ENCODE results near the gene FBF1. TPM values are rescaled to one million over a fixed set of nuclear protein-coding genes. Genes with fewer than 3 reads are reported as not detected.

The FBF1 gene
- total and polyA plus RNA-seq, 12 donors: 3.1 to 87.6 (median 17.4) TPM

DNA sequence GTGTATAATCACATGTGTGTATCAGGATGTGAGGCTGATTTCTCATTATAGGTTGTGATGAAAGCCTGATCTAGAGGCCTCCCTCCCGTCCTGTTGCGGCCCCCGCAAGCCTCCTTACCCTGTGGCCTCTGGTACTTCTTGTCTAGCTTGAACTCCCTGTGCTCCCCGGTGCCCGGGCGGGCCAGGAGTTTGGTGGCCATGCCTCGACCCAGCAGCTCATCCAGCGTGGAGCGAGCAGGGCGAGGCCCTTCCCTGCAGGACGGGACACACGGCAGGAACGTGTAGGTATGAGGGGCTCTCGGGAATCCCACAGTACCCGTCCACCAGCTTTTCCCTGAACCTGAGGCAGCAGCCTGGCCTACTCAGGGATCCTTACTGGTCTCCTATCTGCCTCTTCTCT lies 14.9 kb downstream of the FBF1 start:
- DNase-seq: no peak
- Histone ChIP-seq H3K4me3 (no peak overlapping the region), H3K36me3 (replicated peaks in 1 of 2) (no peaks in the 10 kb centered on the region), H3K9me3 (replicated peaks in 1 of 3) (no peaks in the 10 kb centered on the region), H3K4me1 (replicated peaks in 1 of 2) (no peaks in the 10 kb centered on the region), H3K27ac (no peak overlapping the region), H3K27me3 (no peaks in the 10 kb centered on the region)
- intact Hi-C loops (cut with DNase I): no loop called here
- no peak for TF ChIP-seq POLR2A (IDR thresholded peaks at IDR 0.05)
- TF ChIP-seq, protein P1, sequence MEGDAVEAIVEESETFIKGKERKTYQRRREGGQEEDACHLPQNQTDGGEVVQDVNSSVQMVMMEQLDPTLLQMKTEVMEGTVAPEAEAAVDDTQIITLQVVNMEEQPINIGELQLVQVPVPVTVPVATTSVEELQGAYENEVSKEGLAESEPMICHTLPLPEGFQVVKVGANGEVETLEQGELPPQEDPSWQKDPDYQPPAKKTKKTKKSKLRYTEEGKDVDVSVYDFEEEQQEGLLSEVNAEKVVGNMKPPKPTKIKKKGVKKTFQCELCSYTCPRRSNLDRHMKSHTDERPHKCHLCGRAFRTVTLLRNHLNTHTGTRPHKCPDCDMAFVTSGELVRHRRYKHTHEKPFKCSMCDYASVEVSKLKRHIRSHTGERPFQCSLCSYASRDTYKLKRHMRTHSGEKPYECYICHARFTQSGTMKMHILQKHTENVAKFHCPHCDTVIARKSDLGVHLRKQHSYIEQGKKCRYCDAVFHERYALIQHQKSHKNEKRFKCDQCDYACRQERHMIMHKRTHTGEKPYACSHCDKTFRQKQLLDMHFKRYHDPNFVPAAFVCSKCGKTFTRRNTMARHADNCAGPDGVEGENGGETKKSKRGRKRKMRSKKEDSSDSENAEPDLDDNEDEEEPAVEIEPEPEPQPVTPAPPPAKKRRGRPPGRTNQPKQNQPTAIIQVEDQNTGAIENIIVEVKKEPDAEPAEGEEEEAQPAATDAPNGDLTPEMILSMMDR (IDR thresholded peaks at IDR 0.05): no peak
- WGBS, 4 donors: 96 to 99% (median 98%) methylated on average over 9 to 15 of the region's 15 CpGs

DNA sequence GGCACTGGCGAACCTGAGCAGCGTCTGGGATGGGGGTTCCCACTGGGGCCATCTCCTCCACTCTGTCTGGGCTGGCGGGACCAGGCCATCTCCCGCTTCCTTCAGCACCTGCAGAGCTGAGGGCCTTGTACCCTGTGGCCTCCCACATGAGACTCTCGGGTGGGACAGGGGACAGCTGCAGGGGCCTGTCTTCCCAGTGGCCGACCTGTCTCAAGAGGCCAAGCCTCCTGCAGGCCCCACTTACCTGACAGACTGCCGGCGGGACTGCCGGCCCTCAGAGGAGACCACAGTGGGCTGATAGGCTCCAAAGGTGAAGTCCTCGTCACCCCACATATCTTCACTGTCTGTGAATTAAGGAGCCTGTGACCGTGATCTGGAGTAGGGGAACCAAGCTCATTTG lies 15.7 kb downstream of the FBF1 start:
- no peaks in the 10 kb centered on the region for H3K9me3 ChIP-seq (replicated peaks in 1 of 3)
- H3K27me3 ChIP-seq: no peaks in the 10 kb centered on the region
- H3K4me1 ChIP-seq (replicated peaks in 1 of 2): no peaks in the 10 kb centered on the region
- no peaks in the 10 kb centered on the region for H3K36me3 ChIP-seq (replicated peaks in 1 of 2)
- no peak for DNase-seq
- WGBS, 4 donors: 96 to 100% (median 98%) methylated on average over 5 to 11 of the region's 11 CpGs
- intact Hi-C loops (cut with DNase I): no loop called here
- TF ChIP-seq POLR2A (IDR thresholded peaks at IDR 0.05): no peak
- TF ChIP-seq, protein P1 (IDR thresholded peaks at IDR 0.05): no peak
- H3K4me3 ChIP-seq: no peak overlapping the region
- H3K27ac ChIP-seq: no peak overlapping the region

DNA sequence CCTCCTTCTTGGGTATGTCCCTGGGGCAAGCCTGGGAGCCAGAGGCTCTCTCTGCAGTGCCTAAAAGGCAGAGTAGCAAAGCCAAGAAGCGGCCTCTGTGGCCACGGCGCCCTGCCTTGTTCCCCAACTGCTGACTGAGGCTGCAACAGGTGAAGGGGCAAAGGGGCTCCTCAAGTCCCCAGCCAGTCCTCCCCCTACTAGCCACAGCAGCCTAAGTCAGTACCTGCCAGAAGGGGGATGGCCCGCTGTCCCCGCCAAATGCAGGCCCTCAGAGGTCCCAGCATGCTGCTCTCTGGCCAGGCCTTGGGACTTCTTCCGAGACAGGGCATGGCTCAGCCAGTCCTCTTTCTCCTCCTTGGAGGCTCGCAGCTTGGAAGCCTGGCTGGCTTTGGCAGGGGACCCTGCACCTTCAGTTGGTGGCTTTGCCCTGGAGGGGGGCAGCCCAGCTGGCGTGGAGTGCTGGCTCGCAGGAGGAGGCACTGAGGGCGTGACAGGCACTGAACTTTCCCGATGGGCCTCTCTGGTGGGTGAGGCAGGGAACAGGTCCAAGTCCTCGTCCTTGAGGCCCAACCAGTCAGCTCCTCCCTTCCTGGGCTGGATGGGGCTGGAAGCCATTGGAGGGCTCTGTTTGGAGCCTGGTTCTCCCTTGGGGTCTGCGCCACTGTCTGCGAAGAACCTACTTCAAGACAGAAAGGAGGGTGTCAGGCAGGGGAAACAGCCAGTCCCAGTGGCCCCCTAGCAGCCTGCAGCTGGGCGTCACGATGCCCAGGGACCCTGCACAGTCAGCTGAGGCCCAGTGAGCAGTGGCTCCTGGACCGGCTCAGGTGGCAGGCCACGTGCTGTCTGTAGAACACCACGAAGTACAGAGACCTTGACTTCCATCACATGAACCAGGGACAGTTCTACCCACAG lies 17.6 kb downstream of the FBF1 start:
- intact Hi-C loops (cut with DNase I): no loop called here
- Histone ChIP-seq H3K4me3 (no peak overlapping the region), H3K36me3 (replicated peaks in 1 of 2) (no peaks in the 10 kb centered on the region), H3K27me3 (no peaks in the 10 kb centered on the region), H3K4me1 (replicated peaks in 1 of 2) (no peaks in the 10 kb centered on the region), H3K27ac (no peak overlapping the region), H3K9me3 (replicated peaks in 1 of 3) (no peaks in the 10 kb centered on the region)
- no peak for DNase-seq
- WGBS, 4 donors: 76 to 86% (median 81%) methylated on average over 11 to 19 of the region's 19 CpGs
- TF ChIP-seq POLR2A (IDR thresholded peaks at IDR 0.05): no peak
- TF ChIP-seq, protein P1 (IDR thresholded peaks at IDR 0.05): no peak

DNA sequence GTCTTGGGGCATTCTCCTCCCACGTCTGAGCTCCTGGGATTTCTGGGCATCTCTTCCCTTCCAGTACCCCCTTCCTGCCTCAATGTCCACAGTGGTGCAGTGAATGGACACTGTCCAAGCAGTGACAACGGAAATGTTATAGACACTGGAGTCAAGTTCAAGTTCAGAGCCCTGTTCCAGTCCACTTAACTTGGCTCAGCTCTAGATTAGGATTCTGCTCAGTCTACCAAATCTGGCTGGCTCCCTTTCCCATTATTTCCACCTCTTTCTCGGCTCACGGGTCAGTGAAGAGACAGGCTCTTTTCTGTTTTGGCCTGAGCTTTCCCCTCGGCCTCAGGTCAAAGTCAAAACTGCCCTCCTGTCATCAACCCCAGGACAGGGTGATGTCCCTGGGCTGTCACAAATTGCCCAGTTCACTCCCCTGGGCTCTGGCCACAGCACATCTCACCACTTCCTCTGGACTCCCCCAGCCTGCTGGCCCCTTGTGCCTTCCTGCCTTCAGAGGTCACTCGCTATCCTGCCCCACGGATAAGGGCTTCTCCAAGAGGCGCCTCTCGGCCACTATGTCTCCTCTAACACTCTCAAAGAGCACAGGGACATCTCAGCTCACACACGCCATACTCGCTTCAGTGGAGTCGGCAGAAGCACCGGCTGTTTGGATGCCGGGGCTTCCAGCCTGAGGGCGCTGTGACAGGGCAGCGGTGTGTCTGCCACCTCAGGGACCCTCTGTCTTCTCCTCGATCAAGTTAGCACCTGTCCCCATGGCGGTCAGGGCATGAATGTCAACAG lies 18.5 kb downstream of the FBF1 start:
- no peak overlapping the region for H3K4me3 ChIP-seq
- H3K9me3 ChIP-seq (replicated peaks in 1 of 3): no peaks in the 10 kb centered on the region
- no peaks in the 10 kb centered on the region for H3K36me3 ChIP-seq (replicated peaks in 1 of 2)
- no peak for DNase-seq
- H3K4me1 ChIP-seq (replicated peaks in 1 of 2): no peaks in the 10 kb centered on the region
- WGBS, 4 donors: 86 to 93% (median 90%) methylated on average over 9 to 18 of the region's 18 CpGs
- intact Hi-C loops (cut with DNase I): no loop called here
- no peak overlapping the region for H3K27ac ChIP-seq
- TF ChIP-seq, protein P1 (IDR thresholded peaks at IDR 0.05): no peak
- no peak for TF ChIP-seq POLR2A (IDR thresholded peaks at IDR 0.05)
- no peaks in the 10 kb centered on the region for H3K27me3 ChIP-seq

Data from adrenal gland (tissue), 12 donors.